HG02981 (cell line): ENCODE results near the gene ZNF124.
"Not testable (repeated sequence)": the region's sequence is repeated elsewhere in the genome, so short reads cannot be mapped to it uniquely, and the experiment has no call there.

Source experiments
- ATAC-seq: cut with Tn5 transposase; IDR thresholded peaks from one replicate; pipeline ENCODE4 v1.9.1; 2021; ENCODE audit warnings: mild to moderate bottlenecking, moderate library complexity; ENCODE audit not compliant: unreplicated experiment

The ZNF124 gene

GRCh38 chr1:247173431-247173830, 1.6 kb upstream of the ZNF124 start:
- ATAC-seq: no peak

- ATAC-seq: no peak
Observed at GRCh38 chr1:247172996-247173395, 1.2 kb upstream of the ZNF124 start.

DNA sequence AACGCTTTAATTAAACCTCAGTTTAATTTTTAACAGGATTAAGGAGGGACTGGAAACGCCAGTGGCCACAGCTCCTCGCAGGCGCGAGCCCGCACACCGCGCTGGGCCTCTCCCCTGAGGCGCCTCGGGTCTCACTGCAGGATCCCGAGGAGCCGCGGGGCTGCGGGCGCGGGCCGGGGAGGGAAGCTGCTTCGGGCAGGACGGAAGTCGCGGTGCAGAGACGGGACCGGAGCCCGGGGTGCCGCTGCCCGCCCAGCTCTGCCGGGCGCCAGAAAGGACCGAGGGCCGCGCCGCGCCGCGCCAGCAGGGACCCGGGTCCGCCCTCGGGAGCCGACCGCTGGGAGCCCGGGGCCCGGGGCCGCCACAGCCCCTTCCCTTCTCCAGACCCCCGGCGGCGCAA, 377 bp downstream of the ZNF124 start:
- ATAC-seq: peak; percentile 45

GRCh38 chr1:247165674-247166073, 6.1 kb downstream of the ZNF124 start:
- no peak for ATAC-seq

- ATAC-seq: no peak
Observed at GRCh38 chr1:247164694-247165093, 7.1 kb downstream of the ZNF124 start.

- ATAC-seq: no peak
Observed at GRCh38 chr1:247156787-247157232, 15.0 kb downstream of the ZNF124 start.

DNA sequence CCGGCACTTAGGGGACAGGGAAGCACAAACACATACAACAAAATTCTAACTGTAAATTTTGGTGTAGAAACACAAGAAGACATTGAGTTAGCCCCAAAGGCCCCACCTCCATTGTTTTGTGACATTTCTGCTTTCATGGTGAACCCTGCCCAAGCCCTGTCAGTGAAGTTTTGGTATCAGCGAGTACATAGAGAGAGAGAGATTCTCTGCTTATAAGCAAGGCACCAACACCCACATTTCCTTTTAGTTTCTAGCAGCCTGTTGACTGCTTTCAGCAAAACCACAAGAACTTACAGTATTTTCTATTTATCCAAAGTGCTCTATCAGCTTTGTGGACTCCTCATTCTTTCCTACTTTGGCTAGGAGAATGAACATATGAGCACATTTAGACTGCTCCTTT, 24.0 kb downstream of the ZNF124 start:
- no peak for ATAC-seq

DNA sequence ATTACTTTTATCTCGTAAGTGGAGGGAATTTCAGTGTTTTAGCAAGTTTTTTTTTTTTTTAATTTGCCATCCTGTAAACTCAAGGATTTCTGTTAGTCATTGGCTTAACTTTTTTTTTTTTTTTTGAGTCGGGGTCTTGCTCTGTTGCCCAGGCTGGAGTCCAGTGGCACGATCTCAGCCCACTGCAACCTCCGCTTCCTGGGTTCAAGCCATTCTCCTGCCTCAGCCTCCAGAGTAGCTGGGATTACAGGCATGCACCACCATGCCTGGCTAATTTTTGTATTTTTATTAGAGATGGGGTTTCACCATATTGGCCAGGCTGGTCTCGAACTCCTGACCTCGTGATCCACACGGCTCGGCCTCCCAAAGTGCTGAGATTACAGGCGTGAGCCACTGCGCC, 24.7 kb downstream of the ZNF124 start:
- ATAC-seq: not testable (repeated sequence)

- no peak for ATAC-seq
Observed at GRCh38 chr1:247146671-247147070, 25.1 kb downstream of the ZNF124 start.

- no peak for ATAC-seq
Observed at GRCh38 chr1:247145279-247145678, 26.5 kb downstream of the ZNF124 start.

DNA sequence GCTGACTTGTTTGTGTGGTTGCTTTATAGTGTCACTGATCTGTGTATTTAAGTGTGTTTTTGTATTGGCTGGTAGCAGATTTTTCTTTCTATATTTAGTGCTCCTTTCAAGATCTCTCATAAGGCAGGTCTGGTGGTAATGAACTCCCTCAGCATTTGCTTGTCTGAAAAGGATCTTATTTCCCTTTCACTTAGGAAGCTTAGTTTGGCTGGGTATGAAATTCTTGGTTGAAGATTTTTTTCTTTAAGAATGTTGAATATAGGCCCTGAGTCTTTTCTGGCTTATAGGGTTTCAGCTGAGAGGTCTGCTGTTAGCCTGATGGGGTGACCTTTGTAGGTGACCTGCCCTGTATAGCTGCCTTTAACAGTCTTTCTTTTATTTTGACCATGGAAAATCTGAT, 32.3 kb downstream of the ZNF124 start:
- not testable (repeated sequence) for ATAC-seq

- no peak for ATAC-seq
Observed at GRCh38 chr1:247131236-247131635, 40.6 kb downstream of the ZNF124 start.

- ATAC-seq: not testable (repeated sequence)
Observed at GRCh38 chr1:247127519-247128282, 44.1 kb downstream of the ZNF124 start.

DNA sequence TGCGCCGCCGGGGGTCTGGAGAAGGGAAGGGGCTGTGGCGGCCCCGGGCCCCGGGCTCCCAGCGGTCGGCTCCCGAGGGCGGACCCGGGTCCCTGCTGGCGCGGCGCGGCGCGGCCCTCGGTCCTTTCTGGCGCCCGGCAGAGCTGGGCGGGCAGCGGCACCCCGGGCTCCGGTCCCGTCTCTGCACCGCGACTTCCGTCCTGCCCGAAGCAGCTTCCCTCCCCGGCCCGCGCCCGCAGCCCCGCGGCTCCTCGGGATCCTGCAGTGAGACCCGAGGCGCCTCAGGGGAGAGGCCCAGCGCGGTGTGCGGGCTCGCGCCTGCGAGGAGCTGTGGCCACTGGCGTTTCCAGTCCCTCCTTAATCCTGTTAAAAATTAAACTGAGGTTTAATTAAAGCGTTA, 45.2 kb downstream of the ZNF124 start:
- ATAC-seq: peak; percentile 49

GRCh38 chr1:247126166-247126565, 45.7 kb downstream of the ZNF124 start:
- peak; percentile 99 for ATAC-seq

GRCh38 chr1:247121382-247121781, 50.4 kb downstream of the ZNF124 start:
- no peak for ATAC-seq

- not testable (repeated sequence) for ATAC-seq
Observed at GRCh38 chr1:247120408-247120668, 51.5 kb downstream of the ZNF124 start.

GRCh38 chr1:247119600-247120407, 52.0 kb downstream of the ZNF124 start:
- ATAC-seq: no peak

- ATAC-seq: no peak
Observed at GRCh38 chr1:247118946-247119446, 52.8 kb downstream of the ZNF124 start.

DNA sequence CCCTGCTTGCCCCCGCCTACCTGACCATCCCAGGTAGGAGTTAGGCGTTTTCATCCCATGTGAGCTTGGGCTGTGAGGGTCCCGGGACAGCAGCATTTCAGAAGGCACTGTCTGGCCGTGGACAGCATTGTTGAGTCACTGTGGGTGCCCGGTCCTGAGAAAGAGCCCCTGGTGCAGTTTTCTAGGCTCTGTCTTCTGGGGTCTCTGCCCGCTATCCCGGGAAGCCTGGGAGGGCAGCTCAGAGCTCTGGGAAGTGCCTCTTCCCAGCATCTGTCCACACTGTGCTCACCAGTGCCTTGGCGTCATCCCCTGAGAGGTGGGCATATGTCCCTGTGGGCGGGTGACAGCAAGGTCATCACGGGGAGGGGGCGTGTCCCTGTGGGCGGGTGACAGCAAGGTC, 56.3 kb downstream of the ZNF124 start:
- ATAC-seq: no peak

GRCh38 chr1:247115141-247115510, 56.7 kb downstream of the ZNF124 start:
- ATAC-seq: no peak
